ENCODE measurements around the gene ALB.

The ALB gene

DNA sequence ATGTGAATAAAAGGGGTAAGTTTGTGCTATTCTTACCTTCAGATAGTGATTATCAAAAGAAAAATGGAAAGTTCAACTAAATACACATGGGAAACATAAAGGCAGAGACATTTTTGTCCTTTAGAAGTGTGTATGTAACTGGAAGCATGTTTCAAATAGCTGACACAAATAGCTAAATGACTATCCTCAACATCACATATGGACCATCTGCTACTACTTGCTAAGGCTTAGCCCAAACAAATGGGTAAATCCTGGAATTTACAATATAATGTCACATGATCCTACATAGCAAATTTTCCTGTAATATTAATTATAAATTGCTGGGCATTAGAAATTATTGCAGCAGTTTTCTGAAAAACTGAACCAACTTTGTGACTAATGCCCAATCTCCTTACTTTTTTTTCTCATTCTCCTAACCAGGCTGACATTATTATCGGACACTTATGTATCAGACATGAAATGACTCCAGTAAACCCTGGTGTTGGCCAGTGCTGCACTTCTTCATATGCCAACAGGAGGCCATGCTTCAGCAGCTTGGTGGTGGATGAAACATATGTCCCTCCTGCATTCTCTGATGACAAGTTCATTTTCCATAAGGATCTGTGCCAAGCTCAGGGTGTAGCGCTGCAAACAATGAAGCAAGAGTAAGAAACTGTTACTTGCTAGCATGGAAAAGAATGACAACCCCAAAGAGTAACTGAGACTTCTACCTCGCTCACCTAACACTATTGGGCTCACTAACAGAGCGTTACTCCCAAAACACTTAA is 48.1 kb downstream of the ALB start:
- no peak for DNase-seq (ENCODE audit: low spot score)

DNA sequence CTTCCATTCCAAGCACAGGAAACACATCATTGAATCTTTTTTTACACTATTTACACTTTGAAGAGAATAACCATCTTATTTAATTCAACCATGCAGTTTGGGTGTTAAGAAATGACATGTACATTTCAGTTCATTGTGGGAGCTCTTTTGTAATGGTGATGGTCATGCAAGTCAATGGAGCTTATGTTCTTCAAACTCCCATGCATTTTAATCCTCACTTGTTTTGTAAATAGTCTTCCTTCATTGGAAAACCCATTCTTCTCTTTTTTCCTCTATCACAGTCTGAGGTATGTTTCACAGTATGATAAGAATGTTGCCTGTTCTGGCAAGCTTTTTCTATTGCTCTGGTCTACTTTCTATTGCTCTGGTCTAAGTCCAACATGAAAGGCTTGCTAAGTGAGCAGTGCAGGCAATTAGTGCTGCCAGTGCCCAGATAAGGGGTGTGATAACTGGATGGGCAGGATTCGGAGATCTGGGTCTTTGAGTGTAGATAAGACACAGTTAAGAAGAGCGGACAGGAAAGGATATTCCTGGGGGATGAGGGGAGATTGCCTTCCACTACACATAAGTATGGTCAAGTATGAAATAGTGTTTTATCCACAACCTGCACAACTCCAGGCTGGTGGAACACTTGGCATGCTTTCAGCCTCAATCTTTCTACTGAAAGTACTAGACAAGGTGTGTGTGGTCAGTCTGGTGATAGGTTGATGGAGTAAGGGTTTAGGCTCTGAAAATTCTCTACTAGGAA is 49.0 kb downstream of the ALB start:
- no peak for DNase-seq (ENCODE audit: low spot score)

DNA sequence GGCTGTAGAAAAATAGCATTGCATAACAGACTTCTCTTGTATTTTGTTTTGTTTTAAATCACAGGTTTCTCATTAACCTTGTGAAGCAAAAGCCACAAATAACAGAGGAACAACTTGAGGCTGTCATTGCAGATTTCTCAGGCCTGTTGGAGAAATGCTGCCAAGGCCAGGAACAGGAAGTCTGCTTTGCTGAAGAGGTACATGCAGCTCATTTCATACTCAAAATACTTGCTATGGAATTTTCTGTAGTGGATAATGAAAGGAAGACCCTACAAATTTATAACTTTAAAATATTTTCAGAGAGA is 49.6 kb downstream of the ALB start:
- DNase-seq (ENCODE audit: low spot score), result peak; percentile 30

DNA sequence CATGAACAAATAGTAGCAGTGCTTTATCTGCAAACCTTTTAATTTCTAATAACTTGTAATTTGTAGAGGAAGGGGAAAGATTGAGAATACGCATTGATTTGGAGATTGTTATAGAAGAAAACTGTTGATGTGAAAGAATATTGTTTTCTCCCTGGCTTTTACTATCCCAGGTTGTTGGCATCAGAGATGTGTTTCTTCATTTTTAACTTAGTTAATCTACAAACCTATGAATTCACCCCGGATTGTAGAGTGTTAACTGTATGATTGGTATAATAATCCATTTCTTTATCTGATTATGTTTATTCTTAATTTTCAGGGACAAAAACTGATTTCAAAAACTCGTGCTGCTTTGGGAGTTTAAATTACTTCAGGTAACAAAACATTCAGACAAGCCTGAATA is 50.8 kb downstream of the ALB start:
- DNase-seq (ENCODE audit: low spot score), result no peak

DNA sequence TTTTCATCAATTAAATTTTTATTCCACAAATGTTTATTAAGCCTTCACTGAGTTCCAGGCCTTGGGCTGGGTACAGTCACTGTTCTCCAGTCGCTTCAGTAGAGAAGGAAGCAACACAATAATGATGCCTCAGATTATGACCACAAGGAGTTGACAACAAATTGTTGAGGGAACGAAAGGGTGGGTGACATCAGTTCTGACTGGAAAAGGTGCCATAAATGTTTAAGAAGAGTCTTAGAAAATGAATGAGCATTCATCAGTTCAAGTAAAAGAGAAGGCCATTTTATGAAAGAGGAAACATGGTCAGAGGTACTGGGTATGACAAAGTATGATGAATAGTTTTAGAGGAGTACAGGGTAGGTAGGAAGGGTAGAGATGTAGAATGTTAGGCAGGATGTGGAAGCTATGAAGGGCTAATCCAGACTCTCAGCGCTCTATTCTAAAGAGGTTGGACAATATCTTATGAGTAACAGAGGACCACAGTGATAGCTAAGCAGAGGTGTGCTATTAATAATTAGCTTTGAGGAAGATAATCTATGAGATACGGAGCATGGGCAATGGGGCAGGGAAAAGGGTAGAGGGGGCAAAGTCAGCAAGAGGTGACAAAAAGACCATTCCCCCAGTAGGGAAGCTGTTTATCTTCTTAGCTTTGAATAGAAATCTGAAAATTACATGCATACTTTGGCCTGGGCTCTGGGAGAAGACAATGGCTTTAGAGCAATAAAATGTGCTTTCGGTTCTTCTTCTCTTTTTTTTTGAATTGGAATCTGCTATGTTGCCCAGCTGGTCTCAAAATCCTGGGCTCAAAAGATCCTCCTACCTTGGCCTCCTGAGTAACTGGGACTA is 52.3 kb downstream of the ALB start:
- no peak for DNase-seq (ENCODE audit: low spot score)

DNA sequence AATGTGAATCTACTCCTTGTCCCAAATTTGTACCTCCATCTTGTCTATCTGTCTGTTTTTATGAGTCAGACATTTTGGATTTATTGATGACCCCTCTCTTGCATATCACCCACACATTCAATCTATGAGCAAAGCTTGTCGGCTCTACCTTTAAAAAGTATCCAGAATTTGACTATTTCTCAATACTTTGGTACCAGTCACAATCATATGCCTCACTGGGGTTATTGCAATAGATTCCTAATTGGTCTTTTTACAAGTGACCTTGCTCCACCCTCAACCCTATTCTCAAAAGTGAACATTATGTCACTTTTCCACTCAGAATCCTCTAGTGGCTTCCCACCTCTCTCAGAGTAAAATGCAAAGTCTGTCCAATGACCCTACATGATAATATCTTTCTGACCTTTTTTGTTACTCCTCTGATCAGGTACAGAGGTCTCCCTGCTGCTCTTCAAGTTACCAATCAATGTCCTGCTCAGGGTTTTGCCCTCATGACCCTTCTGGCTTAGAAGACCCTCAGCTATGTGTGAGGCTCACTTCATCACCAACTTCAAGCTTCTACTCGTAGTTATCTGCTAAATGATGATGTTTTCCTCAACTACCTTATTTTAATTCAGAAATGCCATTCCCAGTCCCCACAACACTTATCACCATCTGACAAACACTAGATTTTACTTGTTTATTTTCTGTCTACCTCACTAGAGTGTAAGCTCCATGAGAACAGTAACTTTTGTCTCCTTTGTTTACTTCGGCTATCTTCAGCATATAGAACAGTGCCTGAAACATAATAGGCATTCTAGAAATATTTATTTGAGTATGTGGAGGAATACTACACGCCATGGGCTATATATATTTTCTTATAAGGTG is 54.3 kb downstream of the ALB start:
- no peak for DNase-seq (ENCODE audit: low spot score)

DNA sequence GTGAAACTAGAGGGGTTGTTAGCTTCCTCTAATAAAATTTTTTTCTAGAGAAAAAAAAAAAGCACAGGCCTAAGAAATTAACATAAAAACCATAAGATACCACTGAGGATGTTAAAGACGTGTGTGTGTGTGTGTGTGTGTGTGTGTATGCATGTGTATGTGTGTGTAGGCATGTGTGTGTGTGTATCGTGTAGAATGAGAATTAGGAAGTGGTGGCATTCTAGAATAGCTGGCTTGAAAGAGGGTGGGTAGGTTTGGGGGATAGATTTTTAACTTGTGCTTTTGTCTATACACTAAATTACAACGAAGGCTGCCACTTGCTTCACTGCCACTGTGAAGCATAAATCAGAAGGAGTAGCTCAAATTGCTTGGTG is 54.9 kb downstream of the ALB start:
- no peak for DNase-seq (ENCODE audit: low spot score)

DNA sequence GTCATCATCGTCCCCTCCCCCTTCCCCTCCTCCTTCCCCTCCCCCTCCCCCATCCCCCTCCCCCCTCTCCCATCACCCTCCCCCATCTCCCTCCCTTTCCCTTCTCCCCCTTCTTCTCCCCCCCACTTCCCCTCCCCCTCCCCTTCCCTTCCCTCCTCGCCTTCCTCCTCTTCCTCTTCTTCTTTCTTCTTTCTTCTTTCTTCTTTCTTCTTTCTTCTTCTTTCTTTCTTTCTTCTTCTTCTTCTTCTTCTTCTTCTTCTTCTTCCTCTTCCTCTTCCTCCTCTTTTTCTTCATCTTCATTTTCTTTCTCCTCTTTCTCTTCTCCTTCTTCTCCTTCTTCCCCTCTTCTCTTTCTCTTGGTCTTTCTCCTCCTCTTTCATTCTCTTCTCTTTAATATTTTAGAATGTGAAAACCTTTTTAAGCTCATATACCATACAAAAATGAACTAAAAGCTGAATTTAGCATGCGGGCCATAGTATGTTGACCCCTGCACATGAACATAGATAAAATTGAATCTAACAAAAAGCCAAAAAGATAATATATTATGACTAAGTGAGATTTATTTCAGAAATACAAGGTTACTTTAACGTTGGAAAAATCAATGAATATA is 56.9 kb downstream of the ALB start:
- DNase-seq (ENCODE audit: low spot score), result no peak

DNA sequence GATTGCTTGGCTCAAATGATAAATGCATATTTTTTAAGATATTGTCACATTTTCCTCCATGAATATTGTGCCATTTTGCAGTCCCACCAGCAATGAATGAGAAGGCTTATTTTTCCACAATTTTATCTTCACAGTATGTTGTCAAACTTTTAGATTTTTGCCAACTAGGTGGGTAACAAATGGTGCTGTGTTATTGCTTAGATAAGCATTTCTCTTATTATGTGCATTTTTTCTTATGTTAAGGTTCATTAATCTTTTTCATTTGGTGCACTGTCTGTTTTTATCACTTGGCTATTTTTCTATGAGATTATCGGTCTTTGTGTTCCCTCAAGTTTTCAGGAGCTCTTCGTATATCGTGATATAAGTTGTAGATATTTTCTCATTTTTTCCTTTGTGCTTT is 64.1 kb downstream of the ALB start:
- DNase-seq (ENCODE audit: low spot score), result no peak

DNA sequence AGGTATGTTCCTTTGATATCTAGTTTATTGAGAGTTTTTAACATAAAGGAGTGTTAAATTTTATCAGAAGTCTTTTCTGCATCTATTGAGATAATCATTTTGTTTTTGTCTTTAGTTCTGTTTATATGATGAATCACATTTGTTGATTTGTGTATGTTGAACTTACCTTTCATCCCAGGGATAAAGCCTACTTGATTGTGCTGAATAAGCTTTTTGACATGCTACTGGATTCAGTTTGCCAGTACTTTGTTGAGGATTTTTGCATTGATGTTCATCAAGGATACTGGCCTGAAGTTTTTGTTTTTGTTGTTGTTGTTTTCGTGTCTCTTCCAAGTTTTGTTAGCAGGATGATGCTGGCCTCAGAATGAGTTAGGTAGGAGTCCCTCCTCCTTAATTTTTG is 66.6 kb downstream of the ALB start:
- DNase-seq (ENCODE audit: low spot score), result no peak
